Measurements from ENCODE around the gene KCNH2. TPM values are rescaled to one million over a fixed set of nuclear protein-coding genes. Genes with fewer than 3 reads are reported as not detected.

The KCNH2 gene
- total RNA-seq, 4 donors from 2014 or later, result 0.12 to 0.56 (median 0.47) TPM

GRCh38 chr7:150969475-150969874 is 8.6 kb downstream of the KCNH2 start:
- no peak for DNase-seq (ENCODE audit: low spot score)
- no peak for ATAC-seq (ENCODE audit: low FRiP score)
- TF ChIP-seq CTCF (IDR thresholded peaks at IDR 0.05), result no peak

- DNase-seq (ENCODE audit: low spot score), result no peak
- no peak for ATAC-seq (ENCODE audit: low FRiP score)
- TF ChIP-seq CTCF (IDR thresholded peaks at IDR 0.05), result no peak
Observed at GRCh38 chr7:150968734-150969372, 9.3 kb downstream of the KCNH2 start.

DNA sequence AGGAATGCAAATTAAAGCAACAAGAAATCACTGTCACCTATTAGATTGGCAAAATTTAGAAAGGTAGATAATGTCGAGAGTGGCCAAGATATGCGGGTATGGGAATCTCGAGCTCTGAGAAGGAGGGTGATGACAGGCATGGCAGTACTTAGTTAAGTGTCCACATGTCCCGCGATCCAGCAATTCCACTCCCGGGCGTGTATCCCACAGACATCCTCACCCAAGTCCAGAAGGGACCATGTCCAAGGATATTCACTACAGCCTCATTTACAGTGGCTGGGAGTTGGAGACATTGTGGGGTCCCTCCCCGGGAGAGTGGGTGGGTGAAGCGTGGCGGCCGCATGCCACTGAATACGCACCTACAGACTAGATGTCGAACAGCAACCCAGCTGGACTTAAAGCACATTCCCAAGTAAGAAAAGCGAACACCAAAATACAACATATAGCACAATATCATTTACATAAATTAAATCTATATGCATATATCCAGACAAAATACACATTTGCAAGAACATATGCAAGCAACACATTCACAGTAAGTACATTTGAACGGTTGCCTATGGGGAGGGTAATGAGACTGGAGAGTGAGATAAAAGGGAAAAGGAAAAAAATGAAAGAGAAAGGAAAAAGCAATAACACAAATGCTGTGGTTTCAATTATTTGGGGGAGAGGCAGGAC is 9.9 kb downstream of the KCNH2 start:
- no peak for ATAC-seq (ENCODE audit: low FRiP score)
- TF ChIP-seq CTCF (IDR thresholded peaks at IDR 0.05), result no peak
- DNase-seq (ENCODE audit: low spot score), result no peak

DNA sequence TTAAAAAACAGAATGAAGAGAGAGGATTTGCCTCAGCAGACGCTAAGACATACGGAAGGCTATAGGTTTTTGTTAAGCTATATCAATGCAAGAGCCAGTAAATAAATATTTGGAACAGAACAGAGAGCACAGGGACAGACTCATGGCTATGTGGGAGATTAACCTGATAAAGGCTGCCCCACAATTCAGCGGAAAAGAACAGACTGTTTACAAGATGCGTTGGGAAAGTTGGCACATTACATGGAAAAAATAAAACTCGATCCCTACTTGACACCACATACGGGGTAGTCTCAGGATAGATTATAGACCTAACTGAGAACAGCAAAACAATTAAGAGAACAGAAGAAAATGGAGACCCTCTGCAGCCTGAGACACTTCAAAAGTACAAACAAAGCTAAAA is 10.8 kb downstream of the KCNH2 start:
- DNase-seq (ENCODE audit: low spot score) (no peak), ATAC-seq (ENCODE audit: low FRiP score) (no peak)
- no peak for TF ChIP-seq CTCF (IDR thresholded peaks at IDR 0.05)

GRCh38 chr7:150966002-150966401 is 12.1 kb downstream of the KCNH2 start:
- no peak for ATAC-seq (ENCODE audit: low FRiP score)
- TF ChIP-seq CTCF (IDR thresholded peaks at IDR 0.05), result no peak

DNA sequence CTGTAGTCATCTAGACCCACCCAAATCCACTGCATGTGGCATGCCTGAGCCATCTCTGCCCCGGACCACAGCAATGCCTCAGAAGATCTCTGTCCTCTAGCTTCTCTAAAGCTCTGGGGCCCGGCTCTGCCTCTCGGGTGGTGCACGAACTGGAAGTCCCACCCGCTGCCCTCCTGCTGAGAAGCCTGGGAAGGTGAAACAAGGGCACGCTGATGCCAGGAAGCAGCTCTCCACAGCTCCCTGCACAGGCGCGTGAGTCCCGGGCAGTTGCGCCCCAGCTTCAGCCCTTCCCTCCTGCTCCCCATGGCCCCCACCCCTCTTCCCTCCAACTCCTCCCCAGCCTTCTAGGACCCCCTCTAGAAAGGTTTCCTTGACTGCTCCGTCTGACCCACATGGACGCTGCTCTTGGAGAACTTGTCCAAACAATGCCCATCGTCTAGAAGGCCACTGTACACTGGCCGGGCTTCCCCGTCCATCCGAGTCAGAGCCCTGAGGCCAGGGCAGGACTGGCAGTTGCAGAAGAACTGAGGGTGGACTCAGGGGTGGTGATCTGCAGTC is 12.8 kb downstream of the KCNH2 start:
- TF ChIP-seq CTCF (IDR thresholded peaks at IDR 0.05), result no peak
- no peak for ATAC-seq (ENCODE audit: low FRiP score)

More at GRCh38 chr7:150966002-150966401, 12.1 kb downstream of the KCNH2 start:
- no peak for DNase-seq (ENCODE audit: low spot score)

More for the DNA sequence above, 12.8 kb downstream of the KCNH2 start:
- no peak for DNase-seq (ENCODE audit: low spot score)

All from omental fat pad (tissue), 4 donors.